ENCODE measurements around the gene HIVEP1. TPM values are rescaled to one million over a fixed set of nuclear protein-coding genes. Genes with fewer than 3 reads are reported as not detected.

HIVEP1 gene
- total RNA-seq, 1 donor, result 21.8 TPM

DNA sequence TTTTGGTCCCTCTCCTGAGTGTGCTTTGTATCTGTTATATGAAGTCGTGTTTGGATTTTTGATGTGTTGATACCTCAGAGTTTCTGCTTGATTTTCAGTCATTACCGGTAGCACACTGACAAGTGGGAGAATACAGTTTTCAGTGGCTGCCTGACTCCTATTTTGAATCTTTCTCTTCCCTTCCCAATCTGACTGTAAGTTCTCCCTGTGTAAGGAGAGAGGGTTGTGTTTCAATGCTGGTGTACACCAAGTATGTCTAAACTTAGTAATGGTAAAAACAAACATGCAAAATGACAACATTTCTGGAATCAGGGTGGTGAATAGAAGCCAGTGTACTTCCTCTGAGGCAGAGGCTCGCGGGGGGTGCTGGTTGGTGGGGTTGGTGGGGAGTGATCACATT, 103.4 kb downstream of the HIVEP1 start:
- TF ChIP-seq, protein P1, sequence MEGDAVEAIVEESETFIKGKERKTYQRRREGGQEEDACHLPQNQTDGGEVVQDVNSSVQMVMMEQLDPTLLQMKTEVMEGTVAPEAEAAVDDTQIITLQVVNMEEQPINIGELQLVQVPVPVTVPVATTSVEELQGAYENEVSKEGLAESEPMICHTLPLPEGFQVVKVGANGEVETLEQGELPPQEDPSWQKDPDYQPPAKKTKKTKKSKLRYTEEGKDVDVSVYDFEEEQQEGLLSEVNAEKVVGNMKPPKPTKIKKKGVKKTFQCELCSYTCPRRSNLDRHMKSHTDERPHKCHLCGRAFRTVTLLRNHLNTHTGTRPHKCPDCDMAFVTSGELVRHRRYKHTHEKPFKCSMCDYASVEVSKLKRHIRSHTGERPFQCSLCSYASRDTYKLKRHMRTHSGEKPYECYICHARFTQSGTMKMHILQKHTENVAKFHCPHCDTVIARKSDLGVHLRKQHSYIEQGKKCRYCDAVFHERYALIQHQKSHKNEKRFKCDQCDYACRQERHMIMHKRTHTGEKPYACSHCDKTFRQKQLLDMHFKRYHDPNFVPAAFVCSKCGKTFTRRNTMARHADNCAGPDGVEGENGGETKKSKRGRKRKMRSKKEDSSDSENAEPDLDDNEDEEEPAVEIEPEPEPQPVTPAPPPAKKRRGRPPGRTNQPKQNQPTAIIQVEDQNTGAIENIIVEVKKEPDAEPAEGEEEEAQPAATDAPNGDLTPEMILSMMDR (IDR thresholded peaks at IDR 0.05; ENCODE audit: insufficient read depth, low read length), result no peak
- no peak overlapping the region for H3K4me3 ChIP-seq (ENCODE audit: low read depth, low read length)
- no peak for DNase-seq (ENCODE audit: low read depth)

DNA sequence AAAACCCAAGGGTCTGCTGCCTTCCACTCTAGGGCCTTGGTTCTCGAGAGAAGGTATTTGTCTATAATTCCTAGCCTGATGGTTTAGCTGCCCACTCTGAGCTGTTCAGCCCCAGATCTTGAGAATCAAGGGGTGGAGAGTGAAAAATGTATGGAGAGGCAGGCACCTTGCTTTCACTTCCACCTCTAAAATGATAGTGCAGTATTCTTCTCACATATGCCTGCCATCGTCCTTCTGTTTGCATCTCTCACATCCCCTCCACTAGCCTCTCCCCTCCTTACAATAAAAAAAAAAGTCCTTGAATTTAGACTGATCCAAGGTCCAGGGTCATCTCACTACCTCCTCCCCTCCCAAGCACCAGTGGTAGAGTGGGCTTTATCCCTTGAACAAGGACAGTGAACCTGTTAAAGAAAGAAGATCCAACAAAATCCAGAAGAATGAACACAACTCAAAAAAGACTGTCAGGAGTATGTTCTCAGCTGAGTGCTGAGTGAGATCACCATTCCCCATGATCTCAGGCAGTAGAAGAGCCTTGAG, 104.2 kb downstream of the HIVEP1 start:
- H3K4me3 ChIP-seq (ENCODE audit: low read depth, low read length), result no peak overlapping the region
- TF ChIP-seq, protein P1 (IDR thresholded peaks at IDR 0.05; ENCODE audit: insufficient read depth, low read length), result no peak
- no peak for DNase-seq (ENCODE audit: low read depth)

DNA sequence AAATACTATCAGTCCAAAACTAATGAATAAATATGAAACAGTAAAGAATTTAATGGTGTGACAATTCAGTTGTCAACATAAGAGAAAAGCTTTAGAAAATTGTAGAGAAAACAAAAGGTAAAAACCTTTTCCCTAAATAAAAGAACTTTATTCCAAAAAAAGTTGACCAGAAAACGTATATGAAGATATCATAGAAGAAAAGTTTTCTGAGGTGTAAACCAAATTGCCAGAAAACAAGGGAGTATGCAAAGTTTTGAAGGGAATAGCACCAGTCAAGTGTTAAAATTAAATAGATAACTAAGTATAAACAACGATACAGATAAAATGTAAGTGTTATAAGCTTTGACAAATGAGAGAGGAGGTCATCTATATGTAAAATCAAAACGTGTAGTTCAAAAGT, 104.9 kb downstream of the HIVEP1 start:
- no peak overlapping the region for H3K4me3 ChIP-seq (ENCODE audit: low read depth, low read length)
- TF ChIP-seq, protein P1 (IDR thresholded peaks at IDR 0.05; ENCODE audit: insufficient read depth, low read length), result no peak
- DNase-seq (ENCODE audit: low read depth), result no peak

DNA sequence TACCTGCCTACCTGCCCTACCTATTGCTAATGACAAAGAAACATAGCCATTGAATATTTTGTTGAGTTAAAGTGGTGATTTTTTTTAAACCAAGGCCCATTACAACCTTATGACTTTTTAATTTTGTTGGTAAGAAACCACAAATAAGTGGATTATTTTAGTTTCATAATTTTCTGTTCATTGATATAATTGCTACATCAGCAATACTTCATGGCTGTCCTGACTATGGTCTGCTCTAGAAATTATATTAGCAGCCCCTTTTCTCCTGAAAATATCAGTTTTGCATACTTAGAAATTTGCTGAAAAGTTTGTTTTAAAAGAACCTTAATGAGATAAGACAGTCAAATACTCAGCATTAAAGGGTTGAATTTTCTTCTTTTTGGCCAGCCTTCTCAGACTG, 106.5 kb downstream of the HIVEP1 start:
- H3K4me3 ChIP-seq (ENCODE audit: low read depth, low read length), result no peak overlapping the region
- DNase-seq (ENCODE audit: low read depth), result no peak
- TF ChIP-seq, protein P1 (IDR thresholded peaks at IDR 0.05; ENCODE audit: insufficient read depth, low read length), result no peak

DNA sequence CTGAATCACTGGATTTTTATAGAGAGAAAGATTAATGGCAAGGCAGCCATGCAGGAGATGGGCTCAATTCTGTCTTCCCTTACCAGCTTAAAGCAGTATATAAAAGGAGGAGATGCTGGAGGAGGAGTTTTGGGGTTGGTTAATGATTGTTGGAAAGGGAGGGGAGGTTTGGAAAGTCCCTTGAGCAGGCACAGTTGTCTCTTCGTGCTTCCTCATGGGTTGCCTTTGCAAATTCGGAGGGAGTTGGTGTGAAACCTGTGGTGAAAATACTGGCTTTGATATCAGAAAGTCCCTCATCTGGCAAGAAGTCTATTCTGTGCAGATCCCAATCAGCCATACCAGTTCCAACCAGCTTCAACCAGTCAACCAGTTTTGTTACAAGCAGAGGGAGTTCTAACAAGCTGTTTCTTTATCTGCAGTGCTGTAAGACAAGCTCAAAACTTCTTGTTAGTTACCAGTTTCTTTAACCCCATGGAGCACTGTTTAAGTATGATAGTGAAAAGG, 107.0 kb downstream of the HIVEP1 start:
- peak; percentile 18 for DNase-seq (ENCODE audit: low read depth)
- H3K4me3 ChIP-seq (ENCODE audit: low read depth, low read length), result no peak overlapping the region
- TF ChIP-seq, protein P1 (IDR thresholded peaks at IDR 0.05; ENCODE audit: insufficient read depth, low read length), result no peak

DNA sequence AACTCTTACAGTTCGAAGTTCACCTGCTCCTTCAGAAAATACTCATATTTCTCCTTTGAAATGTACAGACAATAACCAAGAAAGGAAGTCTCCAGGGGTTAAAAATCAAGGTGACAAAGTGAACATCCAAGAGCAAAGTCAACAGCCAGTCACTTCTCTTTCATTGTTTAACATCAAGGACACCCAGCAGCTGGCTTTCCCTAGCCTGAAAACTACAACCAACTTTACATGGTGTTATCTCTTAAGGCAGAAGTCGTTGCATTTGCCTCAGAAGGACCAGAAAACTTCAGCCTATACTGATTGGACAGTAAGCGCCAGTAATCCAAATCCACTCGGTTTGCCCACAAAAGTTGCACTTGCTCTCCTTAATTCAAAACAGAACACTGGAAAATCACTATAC, 113.3 kb downstream of the HIVEP1 start:
- DNase-seq (ENCODE audit: low read depth), result no peak

More for the DNA sequence above, 113.3 kb downstream of the HIVEP1 start:
- H3K4me3 ChIP-seq (ENCODE audit: low read depth, low read length), result no peak overlapping the region
- TF ChIP-seq, protein P1 (IDR thresholded peaks at IDR 0.05; ENCODE audit: insufficient read depth, low read length), result no peak
